HG02970 (cell line): Measurements from ENCODE around the gene ZC3H14.

ENCODE experiments used
- ATAC-seq: cut with Tn5 transposase; IDR thresholded peaks from one replicate; pipeline ENCODE4 v1.9.1; 2021; ENCODE audit warnings: mild to moderate bottlenecking, moderate library complexity, moderate number of reproducible peaks; ENCODE audit not compliant: unreplicated experiment, low FRiP score

Gene ZC3H14

GRCh38 chr14:88551980-88552431 lies 10.8 kb upstream of the ZC3H14 start:
- no peak for ATAC-seq

GRCh38 chr14:88552876-88553275 lies 10.0 kb upstream of the ZC3H14 start:
- no peak for ATAC-seq

GRCh38 chr14:88553886-88554456 lies 8.9 kb upstream of the ZC3H14 start:
- ATAC-seq, result no peak

DNA sequence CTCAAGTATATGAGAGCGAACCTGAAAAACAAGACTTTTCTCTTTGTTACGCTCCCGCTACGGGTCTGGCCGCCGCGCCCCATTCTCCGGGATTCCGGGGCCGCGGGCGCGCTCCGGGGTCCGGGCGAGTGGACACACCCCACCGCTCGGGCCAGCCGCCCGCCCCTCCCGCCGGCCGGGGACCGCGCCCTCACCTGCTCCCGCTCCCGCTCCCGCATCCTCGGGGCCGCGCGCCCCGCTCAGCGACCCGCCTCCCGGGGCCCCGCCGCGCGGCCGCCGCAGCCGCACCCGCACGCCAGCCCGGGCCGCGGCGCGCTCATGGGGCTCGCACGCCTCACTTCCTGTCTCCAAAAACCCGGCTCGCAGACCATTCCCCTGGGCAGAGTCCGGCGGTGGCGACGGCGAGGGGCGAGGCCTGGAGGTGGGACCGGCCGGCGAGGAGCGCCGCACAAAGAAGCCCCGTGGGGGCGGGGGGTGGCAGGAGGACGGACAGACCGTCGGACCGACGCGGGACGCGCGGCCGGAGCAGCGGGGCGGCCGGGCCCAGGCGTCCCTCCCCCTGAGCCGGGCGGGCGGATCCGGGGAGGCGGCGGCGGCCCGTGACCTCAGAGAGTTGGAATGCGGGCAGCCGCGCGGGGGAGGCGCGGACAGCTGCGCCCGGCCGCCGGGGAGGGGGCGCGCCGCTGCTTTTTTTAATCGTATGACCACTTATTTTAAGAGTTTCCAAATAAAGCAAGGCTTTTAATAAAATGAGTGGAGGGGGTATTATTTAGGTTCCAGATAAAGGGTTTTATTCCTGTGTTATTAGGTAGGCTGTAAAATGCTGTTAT lies 8.2 kb upstream of the ZC3H14 start, which contains the start of gene PTPN21:
Gene PTPN21, minus strand, starts transcription at position 551 of the 830 bp plus-strand sequence. CDS start 4,590 bp downstream, outside the sequence.
- ATAC-seq, result no peak

DNA sequence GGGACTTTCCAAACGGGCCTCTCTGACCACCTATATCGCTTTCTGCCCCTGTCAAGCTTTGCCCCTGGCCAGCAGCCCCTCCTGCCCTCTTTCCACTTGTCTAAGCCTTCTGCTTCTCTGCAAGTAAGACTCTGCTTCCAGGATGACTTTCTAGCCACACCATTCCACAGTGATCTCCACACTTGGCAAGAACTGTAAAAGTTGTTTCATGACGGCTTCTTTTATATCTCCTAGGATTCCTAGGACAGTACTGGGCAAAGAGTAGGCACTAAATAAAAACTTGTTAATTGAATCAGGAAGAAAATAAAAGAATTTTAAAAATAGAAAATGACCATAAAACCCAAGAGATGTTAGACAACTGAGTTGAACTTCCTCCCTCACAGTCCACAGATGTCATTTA lies 6.3 kb upstream of the ZC3H14 start:
- no peak for ATAC-seq

DNA sequence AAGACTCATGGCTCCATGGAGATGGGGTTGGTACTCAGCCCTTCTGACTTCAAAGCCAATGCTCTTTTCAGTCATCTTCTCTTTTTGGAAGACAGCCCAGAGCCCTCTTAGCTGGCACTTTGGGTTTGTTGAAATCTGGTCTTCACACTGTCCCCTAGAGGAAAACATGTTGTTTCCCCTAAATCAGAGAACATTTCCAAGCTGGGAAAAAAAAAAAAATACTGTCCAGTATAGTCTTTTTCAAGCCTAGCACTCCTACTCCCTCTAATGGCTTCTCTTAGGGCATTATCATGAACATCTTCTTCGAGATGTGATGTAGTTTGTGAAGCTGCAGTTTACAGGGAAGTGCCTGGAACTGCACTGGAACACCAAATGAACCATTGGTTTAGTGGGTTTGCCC lies 3.0 kb upstream of the ZC3H14 start:
- ATAC-seq, result no peak

DNA sequence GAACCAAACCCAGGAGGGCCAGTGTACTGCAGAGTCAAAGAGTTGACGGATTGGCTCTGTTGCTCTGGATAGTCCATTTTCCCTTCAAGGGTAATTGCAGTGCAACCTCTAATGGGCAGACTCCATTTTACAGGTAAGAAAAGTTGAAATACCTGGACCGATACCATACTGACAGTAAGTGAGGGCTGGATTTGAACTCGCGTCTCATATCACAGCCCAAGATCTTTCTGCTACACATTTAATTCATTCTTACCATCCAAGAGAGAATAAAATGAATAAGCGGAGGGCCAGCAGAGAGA lies 356 bp upstream of the ZC3H14 start:
- ATAC-seq, result no peak

GRCh38 chr14:88563845-88564244 lies 1.0 kb downstream of the ZC3H14 start:
- ATAC-seq, result no peak

DNA sequence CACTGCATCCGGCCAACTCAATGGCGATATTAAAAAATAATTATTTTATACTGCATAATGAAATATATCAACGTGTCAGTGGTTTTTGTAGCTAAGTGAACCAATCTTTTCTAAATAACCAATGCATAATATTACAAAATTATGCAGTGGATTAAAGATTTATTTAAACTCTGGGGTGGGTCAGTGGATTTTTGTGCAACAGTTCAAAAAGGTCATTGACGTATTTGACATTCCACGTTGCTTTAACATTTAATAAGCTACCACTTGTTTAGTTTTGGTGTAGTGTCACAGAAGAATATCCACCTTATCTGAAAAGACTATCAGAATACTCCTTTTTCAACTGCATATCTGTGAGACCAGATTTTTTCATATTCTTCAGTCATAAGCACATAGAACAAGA lies 2.6 kb downstream of the ZC3H14 start:
- ATAC-seq, result no peak

DNA sequence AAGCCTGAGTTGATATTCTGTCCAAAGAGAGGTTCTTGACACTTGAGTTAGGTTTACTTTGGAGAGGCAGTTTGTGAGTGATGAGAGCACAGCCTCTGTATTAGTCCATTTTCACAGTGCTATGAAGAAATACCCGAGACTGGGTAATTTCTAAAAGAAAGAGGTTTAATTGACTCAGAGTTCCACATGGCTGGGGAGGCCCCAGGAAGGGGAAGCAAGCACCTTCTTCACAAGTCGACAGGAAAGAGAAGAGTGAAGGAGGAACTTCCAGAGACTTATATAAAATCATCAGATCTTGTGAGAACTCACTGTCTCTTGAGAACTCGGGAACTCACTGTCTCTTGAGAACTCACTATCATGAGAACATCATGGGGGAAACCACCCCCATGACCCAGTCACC lies 5.4 kb downstream of the ZC3H14 start:
- no peak for ATAC-seq

DNA sequence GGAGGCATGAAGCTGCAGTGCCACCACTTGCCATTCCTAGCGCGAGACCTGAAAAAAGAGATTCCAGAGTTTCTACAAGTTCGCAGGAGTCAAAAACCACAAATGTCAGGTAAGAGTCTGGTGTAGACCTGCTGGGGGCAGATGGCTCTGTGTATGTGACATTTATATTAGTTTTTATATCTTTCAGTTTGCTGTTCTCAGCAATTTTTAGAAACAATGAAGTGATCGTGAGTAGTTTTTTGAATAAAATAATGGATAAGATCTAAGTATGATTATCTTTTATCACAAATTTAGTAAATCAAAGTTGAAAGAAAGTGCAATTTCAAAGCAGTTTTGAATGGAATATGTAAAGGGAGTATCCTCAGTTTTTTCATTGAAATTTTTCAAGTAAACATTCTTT lies 9.3 kb downstream of the ZC3H14 start:
- ATAC-seq, result no peak

DNA sequence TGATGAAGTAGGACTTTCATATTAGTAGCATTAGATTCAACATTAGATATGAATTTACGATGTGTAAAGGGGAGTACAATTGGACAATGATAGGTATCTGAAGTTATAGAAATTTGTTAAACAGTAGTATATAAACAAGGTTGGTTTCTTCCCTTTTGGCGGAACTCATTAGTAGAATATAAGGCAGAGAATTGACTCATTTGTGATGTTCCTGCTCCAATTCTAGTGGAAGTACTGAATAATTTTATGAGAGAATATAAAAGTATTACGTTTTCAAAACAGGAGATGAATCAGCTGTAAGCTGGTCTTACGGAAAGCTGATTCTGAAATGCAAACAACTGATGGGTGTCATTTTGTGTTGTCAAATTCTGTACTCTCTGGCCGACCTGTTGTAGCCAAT lies 13.4 kb downstream of the ZC3H14 start:
- no peak for ATAC-seq

GRCh38 chr14:88584451-88584850 lies 21.6 kb downstream of the ZC3H14 start:
- ATAC-seq, result no peak

- ATAC-seq, result no peak
These were observed 25.2 kb downstream of the ZC3H14 start for GRCh38 chr14:88588081-88588480.

GRCh38 chr14:88590173-88590572 lies 27.3 kb downstream of the ZC3H14 start:
- ATAC-seq, result no peak

- ATAC-seq, result no peak
These were observed 29.2 kb downstream of the ZC3H14 start for GRCh38 chr14:88592031-88592430.

GRCh38 chr14:88597038-88597437 lies 34.2 kb downstream of the ZC3H14 start:
- ATAC-seq, result no peak

DNA sequence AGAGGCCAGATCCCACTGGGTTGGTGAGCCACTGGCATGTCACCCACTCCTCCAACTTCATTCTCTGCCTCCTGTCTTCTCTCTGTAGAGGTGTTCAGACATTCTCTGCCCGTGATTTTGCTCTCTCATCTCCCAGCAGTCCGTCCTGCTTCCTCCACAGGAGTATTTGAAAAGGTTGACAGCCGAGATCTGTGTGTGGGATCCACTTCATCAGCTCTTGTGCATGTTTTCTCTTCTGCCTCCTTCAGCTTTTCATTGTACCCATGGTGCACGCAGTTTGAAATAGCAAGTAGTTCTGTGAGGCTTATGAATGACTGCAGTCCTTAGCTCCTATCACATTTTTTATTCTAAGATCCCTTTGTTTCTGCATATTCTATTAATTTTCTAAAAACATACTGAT lies 34.8 kb downstream of the ZC3H14 start:
- no peak for ATAC-seq

DNA sequence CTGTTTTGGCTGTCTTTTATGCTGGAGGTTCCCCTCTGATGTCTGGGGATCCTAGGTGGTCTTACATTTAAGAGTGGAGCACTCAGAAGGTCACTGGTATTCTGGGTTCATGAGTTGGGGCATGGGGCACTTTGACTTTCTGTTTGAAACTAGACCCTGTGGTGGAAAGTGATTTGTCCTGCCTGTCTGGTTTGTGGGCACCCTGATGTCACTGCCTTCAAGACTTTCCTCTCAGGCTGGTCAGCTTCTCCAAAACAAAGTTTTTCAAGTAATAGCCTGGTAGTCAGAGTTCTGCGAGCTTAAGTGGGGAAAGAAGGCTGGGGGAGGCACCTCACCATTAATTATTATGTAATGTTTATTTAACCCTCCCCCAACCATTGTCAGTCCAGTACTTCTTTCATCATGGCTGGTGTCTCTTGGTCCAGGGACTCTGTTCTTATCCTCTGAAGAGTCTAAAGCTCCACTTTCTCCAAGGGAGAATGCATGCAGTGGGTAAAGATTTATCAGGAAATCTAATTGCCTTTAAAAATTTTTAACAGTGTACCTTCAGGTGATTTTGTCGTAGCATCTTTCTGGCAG lies 35.3 kb downstream of the ZC3H14 start:
- no peak for ATAC-seq

DNA sequence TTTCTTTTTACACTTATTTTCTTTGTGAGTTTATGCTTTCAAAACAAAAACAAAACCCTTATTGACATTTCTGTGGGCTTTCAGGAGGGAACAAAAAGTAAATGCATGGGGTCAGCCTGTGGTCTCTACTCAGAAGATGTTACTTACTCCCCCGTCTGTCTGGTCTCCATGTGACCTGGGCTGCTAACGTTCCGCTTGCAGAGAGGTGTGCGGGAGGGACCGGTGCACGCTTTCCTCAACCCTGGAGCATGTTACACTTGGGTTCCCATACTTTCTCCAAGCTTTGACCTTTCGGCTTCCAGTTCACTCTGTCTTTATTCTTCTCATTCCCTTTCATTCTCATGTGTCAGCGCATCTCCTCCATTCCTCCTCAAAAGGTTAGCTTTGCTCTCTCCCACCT lies 36.5 kb downstream of the ZC3H14 start:
- no peak for ATAC-seq

DNA sequence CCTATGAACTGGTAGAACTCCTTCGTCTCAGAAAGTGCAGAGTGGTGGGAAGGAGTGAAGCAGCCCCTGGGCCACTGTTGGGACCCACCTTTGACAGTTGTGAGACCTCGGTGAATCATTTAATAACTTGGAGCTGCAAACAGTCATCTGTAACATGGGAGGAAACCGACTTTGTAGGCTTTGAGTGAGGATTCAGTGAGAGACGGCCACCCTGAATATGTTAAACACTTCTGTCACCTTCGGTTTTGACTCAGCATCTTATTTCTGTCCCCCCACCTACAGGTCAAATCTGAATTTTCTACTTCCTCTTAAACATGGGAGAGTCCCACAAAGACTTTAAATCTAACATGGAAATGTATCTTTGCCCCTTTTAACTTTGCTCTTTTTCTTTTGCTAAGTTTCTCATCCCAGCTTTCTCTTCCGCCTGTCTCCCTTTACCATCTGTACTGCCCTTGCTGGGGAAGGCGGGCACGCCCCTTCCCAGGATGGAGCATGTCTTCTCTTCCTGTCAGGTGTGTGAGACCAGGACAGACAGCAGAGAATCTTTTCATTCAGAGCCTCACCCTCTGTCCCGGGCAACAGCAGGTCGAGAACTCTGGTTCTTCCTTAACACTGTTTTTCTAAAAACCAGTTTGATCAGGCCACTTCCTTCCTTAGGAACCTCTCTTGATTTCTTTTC lies 37.1 kb downstream of the ZC3H14 start:
- peak; percentile 92 for ATAC-seq
